ENCODE data around the gene JAM2.

The JAM2 gene

DNA sequence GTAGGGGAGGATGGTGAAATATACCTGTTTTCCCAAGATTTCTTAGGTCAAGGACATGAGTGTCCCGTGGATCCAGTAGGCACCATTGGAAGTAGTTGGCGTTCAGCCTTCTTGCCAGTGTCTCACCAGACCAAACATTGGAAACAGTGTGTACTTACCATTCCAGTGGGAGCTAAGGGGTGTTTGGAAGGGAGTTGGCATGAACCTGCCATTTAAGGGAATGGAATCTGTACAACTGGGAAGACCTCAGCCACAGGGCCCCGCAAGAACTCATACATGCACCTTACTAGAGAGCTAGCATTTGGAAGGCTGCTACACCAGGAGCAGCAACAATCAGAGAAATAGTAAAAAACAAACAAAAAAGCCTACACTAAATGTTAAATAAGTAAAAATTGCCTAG lies 82.9 kb downstream of the JAM2 start:
- no peak for DNase-seq

DNA sequence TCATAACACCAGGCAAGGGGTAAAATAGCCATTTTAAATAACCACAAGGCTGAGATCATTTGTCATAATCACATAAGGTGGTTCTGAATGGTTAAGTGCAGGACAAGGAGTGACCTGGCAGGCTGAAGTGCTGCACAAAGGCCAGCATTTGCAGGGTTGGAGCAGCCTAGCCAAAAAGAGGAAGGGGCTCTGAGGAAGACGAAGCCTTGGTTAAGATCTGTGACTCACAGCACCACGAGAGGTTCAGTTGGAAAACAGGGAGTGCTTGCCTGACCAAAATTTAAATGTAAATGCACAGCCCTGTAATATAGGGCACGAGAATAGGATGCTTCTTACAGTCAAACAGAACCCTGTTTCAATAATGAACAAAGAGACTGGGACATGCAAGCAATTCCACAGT lies 83.6 kb downstream of the JAM2 start:
- DNase-seq, result no peak

DNA sequence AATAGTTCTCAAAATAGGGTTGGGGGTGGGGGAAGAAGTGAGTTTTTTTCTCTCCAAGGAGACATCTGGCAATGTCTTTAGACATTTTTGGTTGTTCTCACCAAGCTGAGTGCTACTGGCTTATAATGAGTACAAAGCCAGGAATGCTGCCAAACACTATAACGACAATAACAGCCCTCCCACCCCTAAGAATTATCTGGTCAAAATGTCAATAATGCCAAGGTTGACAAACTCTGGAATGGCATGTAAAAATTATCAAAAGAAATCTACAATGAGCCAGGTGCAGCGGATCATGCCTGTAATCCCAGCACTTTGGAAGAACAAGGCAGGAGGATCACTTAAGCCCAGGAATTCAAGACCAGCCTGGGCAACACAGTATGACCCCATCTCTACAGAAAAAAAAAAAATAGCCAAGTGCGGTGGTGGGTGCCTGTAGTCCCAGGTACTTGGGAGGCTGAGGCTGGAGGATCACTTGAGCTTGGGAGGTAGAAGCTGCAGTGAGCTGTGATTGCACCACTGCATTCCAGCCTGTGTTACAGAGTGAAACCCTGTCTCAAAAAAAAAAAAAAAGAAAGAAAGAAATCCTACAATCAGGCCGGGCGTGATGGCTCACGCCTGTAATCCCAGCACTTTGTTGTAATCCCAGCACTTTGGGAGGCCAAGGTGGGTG lies 93.2 kb downstream of the JAM2 start:
- no peak for DNase-seq

DNA sequence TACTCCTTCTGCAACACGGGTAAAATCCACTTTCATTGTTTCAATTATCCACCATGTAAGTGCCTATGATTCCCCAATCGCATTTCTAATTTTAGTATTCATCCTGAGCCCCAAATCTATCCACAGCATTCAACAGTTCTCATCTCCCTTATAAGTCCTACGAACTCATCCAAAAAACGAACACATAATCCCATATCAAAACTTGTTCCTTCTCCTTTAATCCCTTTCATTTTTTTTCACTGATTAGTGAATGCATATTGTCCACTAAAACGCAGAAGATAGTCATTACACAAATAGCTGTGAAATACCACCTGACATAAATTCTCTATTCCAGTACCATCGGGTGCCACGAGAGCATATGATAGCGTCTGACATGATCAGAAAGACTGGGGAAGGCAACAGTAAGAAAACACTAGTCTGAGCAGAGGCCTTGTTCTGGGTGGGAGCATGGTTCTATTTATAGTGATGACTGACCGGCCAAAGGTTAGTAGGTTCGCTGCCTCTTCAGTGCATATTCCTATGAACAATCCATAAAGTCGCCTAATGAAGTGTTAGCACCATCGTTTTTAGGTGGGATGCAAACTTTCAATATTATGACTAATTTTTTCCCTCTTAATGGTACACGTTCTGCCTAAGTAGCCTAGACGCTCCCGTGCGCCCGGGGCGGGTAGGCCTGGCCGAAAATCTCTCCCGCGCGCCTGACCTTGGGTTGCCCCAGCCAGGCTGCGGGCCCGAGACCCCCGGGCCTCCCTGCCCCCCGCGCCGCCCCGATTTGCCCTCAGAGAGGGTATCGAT lies 95.0 kb downstream of the JAM2 start:
- DNase-seq, result peak; percentile 48

DNA sequence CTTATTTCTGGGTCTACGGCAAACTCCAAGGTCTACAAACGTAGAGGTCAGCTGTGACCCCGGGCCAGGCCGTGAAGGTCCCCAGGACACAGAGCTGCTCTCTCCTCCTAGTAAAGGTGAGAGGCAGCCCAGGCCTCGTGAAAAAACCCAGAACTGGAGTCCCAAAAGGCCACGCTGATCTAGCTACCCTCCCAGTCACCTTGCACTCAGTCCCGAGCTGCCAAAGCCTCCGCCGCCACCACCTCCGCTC lies 95.5 kb downstream of the JAM2 start:
- DNase-seq, result no peak

DNA sequence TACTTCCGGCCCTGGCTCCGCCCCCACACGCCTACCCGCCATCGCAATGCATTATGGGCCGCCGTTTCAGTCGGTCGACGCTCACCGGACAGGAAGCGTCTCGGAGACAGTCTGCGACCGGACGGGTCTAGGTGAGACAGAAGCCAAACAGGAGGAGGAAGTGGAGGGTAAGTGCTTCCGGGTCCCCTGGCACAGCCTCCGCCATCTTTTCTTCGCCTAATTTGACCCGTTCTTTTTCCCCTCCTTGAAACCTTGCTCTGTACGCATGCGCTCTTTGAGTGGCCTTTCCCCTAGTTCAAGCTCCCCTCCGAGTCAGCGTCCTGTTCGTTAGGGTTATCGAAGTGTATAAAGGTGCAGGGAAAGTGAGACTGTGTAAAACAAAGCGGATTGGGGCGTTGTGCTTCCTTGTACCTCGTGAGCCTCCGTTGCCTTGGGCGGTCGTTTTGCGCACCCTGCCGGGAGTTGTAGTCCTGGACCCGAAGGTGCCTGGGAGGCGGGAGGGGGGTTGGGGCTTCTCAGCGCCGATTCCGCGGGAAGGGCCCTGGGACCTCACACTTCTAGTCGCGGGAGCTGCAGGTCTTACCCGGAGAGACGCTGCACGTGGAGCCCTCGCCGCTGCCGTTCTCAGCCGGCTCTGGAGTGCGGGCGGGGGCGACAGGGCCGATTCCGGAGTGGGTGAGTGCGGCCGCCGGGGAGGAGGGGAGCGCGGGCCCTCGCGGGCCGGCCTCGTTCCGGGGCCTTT lies 96.0 kb downstream of the JAM2 start, which contains the start of the genes ATP5PF and GABPA:
TSS of gene ATP5PF (minus strand) at position 1 of the 742 bp plus-strand sequence. CDS start 5,110 bp downstream, outside the sequence.
TSS of gene GABPA (plus strand) at position 69 of the 742 bp plus-strand sequence. CDS start 6,627 bp downstream, outside the sequence.
- peak; percentile 99 for DNase-seq

DNA sequence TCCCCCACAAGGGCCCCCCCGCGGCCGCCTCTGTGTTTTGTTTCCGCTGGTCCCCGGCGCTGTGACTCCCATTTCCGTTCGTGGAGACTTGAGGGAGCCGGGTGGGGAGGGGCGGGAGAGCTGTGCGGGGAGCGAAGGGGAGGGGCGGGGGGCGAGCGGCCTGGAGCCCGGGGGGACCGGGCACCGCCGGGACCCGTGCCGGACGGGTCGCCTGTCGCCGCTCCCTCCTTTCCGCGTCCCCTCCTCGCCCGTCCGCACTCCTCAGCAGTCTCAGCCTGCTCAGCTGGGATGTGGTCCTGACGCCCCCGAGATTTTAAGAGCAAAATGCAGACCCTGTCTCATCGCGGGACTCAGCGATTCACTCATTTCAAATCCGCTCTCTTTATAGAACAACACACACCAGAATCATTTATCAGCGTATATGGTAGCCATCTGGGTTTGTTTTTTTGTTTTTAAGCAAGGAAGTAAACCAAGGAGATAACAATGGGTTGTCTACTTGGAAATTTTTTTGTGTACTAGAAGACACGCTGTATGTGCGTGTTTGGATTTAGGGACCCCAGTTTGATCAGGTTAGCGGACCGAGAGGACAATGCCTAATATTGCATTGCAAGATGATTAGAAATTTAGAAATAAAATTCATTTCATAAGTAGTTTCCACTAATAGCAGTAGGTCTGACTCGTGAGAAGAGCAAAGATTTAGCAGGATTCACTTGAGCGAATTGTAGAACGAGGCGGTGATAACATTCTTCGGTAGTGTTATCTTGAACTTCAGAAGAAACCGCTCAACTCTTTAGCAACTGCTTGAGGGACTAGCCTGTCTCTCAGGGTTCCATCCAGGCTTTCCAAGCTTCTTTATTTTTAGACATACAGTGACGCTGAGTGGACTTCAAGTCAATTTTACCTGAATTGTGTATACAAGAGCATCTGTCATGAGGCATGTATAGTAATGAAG lies 96.9 kb downstream of the JAM2 start:
- peak; percentile 95 for DNase-seq

DNA sequence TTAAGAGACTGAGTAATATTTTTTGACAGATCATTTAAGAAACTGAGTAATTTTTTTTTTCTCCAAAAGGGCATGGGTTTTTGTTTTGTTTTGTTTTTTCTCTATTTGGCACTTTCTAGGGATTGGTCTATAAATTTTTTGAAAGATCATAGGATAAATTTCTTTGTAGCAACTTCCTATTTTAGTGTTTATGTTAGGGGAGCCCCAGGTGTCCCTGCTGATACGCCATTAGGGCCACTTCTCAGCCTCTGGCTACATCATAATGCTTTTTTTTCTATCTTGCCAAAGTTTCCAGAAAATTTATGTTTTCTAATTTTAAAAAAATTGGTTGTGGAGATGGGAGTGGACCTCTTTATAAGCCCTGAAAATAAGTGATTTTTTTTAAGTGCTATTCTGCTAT lies 98.4 kb downstream of the JAM2 start:
- DNase-seq, result no peak

DNA sequence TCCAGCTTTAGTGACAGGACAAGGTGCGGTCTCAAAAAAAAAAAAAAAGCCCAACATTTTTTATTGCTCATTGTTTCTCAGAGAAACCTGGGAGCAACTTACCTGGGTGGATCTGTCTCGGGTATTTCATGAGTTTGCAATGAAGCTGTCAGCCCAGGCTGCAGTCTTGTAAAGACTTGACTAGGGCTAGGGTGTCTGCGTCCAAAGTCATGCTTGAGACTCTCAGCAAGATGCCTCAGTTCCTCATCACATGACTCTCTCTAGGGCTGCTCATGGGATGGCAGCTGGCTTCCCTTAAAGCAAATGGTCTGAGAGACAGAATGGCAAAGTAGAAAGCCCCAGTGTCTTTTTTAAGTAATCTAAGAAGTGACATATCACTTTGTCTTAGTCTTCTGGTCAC lies 103.8 kb downstream of the JAM2 start:
- DNase-seq, result no peak

DNA sequence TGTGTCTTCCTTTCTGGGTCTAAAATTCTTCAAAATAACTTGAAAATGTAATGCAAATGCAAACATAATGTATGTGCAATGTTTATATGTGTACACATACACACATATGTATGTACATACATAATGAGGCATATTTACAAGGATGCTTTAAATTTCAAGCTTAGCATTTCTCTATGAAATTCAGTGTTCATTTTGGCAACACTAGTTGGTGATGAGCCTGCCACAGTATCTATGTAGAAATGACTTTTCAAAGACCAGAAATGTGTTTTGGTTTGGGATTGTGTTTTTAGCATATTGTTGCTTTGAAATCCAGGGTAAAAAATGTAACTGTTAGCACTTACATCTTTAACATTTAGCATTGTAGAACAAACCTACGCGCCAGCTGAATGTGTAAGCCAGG lies 105.8 kb downstream of the JAM2 start:
- no peak for DNase-seq

DNA sequence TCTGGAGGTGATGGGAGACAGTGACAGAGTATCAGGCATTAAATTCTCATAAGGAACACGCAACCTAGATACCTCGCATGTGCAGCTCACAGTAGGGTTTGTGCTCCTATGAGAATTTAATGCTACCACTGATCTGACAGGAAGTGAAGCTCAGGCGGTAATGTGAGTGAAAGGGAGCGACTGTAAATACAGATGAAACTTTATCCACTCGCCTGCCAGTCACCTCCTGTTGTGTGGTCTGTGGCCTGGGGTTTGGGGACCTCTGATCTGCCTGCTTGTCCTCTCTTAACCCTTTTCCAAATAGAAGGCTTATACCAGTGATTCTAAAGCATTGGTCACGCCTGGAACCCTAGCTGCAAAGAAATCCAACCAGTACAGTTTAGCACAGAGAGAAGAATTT lies 111.0 kb downstream of the JAM2 start:
- no peak for DNase-seq

DNA sequence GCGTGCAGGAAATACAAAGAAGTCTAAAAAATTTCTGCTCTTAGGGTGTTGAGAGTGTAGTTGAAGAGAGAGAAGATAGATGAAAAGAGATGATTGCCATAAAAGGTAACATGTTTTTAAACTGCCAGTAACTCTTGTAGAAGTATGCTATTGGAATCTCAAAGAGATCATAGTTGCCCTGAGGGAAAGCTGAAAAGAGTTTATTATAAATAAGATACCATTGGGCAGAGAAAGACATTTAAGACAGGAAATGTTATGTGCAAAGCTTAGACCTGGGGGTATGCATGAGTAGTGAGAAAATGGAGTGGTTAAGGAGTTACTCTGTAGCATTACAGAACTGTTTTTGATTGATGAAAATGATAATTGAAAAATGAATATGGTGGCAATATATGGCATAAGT lies 113.4 kb downstream of the JAM2 start:
- no peak for DNase-seq

DNA sequence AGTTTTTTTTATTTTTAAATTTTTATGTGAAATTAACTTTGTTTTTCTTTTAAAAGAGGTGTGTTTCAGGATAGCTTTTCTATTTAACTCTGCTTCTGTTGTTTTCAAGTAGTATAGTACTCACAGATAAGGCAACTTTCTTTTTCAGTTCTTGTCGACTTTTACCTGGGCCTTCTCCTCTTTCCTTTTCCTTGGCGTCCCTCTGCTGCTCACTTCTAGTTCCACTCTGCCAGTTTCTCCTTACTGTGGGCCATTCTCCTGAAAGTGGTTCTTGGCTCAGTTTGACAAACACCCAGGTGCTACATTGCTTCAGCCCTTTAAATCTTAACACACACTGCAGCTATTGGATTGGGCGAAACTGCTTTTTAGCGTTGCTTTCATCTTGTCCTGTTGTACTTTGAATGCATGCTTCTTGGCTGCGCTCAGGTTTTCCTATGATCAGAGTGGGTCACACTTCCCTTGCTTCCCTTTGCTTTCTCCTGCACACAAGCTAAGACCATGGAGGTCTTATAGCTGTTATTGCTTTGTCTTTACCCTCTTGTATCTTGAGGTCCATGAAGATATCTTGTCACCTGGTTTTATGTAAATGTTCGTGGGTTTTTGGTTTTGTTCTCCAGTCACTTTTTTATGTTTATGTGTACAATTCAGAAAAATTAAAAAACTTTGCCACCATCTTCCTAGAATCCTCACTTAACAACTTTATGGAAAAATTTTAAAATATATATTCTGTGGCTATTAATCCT lies 117.3 kb downstream of the JAM2 start:
- no peak for DNase-seq

DNA sequence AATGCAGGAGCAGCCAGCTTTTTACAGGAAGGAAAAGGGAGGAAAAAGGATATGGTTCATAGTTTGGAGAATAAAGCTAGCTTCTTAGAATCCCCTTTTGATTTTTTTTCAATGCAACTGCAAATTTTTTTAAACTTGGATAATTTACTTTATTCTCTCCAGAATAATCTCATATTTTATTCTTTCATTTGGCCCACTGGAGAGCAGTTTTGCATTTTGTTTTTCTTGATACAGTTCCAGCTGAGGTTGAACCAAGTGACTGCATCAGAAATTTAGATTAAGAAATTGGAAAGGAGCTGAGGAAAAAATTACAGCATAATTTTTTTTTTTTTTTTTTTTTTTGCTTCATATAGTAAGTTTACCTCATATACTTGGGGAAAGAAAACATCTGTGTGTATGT lies 118.5 kb downstream of the JAM2 start:
- no peak for DNase-seq

DNA sequence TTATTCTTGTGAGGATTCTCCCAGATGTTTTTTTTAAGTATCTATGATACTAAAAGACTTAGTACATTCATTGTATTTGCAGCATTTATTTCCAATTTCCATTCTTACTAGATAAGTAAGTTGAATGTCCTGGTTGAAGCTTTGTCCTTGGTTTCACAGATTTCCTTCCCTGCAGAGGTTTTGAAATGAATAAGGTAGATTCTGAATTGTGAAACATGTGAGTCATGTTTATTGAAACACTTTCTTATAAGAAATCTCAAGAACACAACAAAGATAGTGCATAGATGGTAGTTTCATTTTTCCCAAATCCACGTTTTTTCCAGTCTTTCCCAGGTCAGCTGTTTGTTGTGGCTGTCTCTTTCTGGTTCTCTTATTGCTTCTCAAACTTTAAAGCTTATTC lies 120.5 kb downstream of the JAM2 start:
- DNase-seq, result no peak

DNA sequence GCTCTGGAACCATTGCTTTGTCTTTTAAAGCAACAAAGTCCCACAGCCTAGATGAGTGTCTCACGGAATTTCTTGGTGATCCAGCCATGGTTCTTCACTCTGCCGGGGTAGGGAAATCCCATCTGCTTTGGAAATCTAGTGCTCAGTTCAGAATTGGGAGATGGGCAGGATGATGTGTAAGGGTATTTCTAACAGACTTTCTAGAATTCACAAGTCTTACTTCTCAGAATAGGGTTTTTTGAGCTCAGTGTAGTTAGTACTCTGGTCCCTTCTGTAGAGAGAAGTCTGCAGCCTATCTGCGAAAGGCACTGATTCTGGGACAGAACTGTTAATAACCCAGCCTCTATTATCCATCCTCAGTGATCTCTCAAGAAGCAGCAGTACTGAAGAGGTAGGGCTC lies 121.0 kb downstream of the JAM2 start:
- DNase-seq, result no peak

DNA sequence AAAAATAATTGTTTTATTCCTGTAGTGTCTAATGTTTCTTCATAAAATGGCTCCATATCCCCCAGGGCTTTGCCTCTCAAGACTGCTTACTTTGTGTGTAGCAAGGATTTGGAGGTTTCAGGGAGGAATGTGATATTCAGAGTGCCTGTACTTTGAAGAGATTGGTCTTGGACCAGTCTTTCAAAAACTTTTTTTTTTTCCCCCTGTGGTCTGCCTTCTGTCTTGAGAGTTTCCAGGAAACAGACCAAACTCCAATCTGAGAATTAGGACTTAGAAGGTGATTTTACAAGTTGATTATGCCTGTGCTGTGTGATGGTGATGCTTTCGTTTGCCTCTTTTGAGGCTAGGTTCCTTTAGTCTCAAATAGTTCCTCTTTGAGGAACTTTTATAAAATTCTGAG lies 121.6 kb downstream of the JAM2 start:
- DNase-seq, result no peak

DNA sequence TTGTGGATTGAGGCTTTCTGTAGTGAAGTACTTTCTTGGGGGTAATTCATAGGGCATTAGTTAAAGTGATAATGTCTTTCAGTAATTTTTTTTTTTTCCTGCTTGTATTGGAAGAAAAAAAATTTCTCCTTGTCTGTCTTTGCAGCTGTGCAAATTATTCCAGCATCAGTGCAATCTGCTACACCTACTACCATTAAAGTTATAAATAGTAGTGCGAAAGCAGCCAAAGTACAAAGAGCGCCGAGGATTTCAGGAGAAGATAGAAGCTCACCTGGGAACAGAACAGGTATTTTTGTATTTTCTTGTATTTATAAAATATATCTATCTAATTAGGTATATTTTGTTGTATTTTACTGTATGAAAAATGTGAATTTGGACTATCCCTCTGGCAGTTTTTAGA lies 125.0 kb downstream of the JAM2 start:
- no peak for DNase-seq

Data from NCI-H69 (cell line).